ENCODE data around the gene GIPC1. TPM values are rescaled to one million over a fixed set of nuclear protein-coding genes. Genes with fewer than 3 reads are reported as not detected.

The GIPC1 gene
- polyA plus RNA-seq, 5 donors: 44.4 to 90.0 (median 59.5) TPM

DNA sequence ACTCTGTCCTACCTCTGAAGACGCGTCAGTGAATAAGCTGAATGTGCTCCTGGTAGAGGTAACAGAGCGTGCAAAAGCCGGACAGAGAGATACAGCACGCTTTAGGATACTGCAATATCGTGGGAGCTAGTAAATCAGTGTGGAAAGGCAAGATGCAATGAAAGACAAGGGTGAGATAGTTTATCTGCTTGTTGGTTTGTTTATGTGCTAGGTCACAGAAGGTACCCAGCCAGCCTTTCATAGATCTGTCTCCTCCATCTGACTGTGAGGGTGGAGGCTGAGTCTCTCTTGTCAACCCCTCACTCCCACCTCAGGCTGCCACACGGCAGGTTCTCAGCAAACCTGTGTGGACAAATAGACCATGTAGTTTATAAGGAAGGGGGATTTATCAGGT is 904 bp upstream of the GIPC1 start:
- no peak for DNase-seq

- no peak for DNase-seq
These were observed 277 bp downstream of the GIPC1 start for GRCh38 chr19:14495672-14496028.

DNA sequence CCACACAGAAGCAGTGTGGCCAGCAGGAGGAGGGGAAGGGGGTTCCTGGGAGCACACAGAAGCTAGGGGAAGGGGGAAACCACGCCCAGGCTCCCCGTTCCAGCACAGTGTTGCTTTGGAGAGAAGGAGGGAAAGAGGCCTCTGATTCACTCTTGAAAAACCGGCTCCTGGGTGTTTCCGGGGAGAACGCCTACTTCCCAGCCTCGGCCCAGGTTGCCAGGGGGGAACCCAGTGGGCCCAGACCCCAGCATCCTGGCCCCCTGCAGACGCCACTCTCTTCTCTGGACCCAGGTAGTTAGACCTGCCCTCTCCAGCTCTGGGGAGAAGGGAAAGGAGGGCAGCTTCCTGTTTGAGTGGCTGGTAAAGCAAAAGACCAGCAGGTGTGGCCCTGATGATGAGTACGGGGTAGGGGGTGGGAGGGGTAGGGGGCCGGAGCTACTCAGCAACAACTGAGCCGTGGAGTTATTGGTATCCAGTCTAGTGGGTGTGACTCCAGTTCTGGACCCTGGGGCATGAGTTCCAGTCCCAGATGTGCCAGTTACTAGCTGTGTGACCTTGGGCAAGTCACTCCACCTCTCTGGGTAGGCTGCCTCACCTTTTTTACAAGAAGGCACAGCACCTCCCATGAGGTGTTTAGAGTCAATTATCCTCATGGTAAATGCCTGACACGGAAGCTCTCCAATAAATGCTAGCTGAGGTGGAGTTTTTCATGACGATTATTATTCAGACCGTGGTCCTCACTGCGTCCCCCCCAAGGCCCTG is 836 bp downstream of the GIPC1 start:
- no peak for DNase-seq

DNA sequence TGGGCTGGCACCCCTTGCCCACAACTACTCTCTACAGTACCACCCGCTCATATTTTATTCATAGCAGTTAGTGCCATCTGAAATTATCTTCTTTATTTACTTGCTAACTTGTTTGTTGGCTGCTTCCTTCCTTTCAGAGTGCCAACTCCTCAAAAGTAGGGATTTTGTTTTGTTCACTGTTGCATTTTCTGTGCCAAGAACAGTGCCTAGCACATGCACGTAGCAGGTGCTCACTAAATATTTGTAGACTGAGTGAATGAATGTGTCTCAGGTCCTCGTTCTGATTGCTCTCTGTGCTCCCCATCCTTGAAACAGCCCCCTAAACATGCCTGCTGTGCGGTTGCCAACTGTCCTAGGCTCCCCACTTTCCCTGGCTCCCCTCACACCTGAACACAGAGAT is 1.5 kb downstream of the GIPC1 start:
- DNase-seq: no peak

DNA sequence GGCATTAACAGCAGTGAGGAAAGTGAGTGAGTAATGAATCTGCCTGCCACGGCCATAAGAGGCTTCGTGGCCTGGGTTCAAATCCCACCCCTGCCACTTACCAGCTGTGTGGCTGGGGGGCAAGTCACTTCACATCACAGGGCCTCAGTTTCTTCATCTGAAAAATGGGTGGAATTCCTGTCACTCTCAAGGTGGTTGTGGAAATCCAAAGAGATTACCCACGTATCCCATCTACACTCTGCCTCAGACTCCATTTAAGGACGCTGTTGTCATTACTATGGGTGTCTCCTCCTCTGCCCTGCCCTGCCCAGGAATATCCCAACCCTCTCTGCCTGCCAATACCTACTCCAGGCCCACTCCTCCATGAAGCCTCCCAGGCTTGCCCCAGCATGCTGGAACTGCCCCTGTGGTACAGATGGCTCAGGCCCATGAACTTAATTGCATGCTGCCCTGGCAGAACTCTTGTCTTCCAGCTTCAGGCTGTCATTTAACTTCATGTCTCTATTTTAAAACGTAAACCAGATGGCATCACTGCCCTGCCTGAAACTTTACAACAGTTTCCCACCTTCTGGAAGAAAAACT is 3.1 kb downstream of the GIPC1 start:
- no peak for DNase-seq

DNA sequence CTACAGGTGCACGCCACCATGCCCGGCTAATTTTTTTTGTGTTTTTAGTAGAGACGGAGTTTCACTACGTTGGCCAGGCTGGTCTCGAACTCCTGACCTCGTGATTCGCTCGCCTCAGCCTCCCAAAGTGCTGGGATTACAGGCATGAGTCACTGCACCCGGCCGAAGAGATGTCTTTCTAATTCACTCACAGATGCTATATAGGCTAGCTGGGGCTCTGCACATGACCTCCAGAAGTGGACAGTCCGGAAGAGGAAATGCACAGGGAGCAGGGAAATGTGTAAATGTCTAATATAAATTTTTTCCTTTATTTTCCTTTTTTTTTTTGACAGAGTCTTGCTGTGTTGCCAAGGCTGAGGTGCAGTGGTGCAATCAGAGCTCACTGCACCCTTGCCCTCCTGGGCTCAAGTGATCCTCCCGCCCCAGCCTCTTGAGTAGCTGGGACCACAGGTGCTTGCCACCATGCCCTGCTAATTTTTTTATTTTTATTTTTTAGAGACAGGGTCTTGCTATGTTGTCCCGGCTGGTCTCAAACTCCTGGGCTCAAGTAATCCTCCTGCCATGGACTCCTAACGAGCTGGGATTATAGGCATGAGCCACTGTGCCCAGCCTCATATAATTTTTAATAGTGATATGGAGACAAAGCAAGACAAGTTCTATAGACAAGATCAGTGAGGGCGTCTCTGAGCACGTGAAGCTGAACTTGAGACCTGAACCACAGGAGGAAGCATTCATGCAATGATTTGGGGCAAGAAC is 8.4 kb downstream of the GIPC1 start:
- DNase-seq: no peak

DNA sequence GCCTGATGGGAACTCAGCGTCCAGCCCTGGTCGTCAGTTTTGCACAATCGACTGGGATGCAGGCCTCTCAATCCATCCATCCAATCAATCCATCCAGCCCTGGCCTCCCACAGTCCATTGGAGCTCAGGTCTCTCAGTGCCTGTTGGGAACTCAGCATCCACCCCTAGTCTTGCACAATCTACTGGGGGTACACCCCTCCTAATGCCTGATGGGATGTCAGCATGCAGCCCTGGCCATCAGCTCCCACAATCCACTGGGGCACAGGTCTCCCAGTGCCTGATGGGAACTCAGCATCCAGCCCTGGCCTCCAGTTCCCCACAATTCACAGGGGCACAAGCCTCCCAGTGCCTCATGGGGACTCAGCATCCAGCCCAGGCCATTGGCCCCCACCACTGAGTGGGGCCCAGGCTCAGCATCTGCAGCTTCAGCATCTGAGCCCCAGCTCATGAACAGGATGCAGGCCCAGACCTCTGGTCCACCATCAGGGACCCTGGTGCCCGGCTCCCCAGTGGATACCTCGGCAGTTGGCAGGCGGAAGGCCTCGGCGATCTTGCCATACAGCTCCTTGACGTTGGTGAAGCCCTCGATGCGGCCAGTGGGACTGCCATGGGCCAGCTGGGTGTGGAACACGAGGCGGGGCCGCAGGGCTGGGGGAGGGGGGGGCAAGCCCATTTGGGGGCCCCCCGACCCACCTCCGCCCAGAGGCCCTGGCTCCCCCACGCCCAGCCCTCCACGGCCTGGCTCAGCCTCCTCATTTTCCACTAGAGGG is 13.6 kb downstream of the GIPC1 start:
- no peak for DNase-seq

DNA sequence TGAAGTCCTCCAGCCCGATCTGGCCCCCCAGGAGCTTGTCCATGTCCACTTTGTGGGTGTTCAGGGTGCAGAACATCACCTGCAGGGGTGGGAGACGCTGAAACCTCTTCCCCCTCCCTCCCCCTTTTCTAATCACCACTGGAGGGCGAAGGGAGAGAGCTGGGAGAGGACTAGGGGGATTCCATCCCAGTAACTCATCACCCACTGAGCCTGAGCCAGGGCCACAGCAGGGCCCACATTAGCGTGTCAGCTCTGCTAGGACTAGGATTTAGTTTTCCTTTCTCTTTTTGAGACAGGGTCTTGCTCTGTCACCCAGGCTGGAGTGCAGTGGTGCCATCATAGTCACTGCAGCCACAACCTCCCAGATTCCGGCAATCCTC is 15.2 kb downstream of the GIPC1 start:
- DNase-seq: no peak

DNA sequence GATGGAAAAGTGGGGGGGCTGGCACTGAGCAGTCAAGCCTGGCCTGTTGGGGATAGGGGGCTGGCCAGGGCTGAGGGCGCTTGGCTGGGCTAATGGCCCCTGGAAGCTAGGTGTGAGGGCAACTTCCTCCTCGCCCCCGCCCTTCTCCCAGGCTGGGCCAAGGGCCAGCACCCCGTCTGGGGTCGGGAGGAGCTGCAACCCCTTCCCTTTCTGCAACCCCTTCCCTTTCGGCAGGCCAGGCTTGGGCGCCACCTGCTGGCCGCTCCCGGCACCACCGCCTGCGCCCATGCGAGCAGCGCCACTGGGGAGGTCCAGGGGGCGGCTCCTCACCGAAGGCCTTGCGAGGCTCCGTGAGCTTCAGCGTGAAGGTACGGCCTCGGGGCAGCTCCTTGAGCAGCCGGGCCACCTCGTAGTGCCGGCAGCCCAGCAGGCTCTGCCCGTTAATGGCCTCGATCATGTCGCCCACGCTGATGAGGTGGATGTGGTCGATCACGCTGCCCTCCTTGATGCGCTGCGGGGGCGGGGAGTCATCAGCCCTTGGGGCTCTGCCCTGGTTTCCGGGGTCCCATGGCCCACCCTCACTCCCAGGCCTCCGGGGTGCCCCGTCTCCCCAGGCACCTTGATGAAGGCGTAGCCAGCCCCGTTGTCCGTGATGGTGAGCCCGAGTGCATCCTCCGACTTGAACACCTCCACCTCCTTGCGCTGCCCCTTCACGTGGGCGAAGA is 15.8 kb downstream of the GIPC1 start:
- no peak for DNase-seq

- no peak for DNase-seq
These were observed 16.5 kb downstream of the GIPC1 start for GRCh38 chr19:14479309-14479974.

- DNase-seq: no peak
These were observed 17.8 kb downstream of the GIPC1 start for GRCh38 chr19:14478113-14478545.

DNA sequence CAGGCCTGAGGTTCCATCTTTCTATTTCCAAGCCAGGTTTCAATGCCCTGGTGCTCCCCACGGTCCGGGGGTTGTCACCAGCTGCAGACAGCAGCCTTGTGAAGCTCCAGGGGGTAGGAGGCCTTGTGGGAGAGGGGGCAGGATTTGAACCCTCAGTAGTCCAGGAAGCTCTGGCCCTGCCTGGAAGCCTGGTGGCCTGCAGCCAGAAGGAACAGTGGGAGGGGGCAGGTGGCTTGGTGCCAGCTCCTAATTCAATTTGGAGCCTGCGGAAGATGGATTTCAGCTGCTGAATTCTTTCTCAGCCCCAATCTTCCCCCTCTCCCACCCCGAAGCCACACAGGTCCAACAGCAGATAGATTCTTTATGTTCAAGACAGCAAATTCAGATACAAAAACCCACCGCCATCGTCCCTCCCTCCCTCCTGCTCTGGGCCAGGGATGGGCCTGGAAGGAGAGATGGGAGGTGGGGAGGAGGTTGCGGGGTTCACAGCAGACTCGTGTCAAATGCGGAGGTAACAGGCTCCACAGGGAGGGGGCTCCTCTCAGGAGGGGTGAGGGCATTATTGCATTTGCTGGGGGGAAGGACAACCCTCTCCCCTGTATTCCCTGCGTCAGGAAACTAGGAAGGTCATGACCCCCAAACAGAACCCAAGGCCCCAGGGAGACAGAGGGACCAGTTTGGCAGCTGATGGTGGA is 18.4 kb downstream of the GIPC1 start:
- peak; percentile 95 to 97 for DNase-seq

DNA sequence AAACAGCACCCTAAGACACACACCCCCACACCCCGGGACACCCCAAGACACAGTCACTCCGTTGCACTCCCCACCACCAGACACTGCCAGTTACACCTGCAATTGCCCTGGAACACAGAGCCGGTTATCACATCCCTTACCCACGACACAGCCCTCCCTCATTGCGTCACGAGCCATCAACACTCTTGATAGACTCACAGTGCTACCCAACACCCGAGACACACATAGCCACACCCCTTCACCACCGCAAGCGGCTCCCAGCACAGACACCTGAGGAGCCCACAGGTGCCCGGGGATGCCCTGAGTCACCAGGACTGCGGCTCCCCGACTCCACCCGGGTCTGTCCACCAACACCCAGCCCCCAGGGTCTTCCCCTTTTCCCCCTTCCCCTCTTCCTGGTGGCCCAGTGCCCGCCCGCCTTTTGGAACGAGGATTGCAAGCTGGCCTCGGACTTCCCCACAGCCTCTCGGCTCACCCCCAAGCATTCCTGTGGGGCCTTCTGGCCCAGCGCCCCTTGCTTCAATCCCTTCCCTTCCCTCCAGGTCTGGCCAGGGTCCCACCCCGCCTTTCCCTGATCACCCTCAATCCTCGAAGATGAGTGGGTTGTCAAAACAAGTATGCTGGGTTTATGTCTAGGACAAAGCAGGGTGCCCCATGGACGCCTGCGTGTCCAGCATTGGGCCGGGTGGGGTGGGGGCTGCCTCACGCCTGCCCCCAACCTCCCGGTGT is 19.1 kb downstream of the GIPC1 start:
- peak; percentile 87 to 89 for DNase-seq

- DNase-seq: no peak
These were observed 19.6 kb downstream of the GIPC1 start for GRCh38 chr19:14476327-14476672.

DNA sequence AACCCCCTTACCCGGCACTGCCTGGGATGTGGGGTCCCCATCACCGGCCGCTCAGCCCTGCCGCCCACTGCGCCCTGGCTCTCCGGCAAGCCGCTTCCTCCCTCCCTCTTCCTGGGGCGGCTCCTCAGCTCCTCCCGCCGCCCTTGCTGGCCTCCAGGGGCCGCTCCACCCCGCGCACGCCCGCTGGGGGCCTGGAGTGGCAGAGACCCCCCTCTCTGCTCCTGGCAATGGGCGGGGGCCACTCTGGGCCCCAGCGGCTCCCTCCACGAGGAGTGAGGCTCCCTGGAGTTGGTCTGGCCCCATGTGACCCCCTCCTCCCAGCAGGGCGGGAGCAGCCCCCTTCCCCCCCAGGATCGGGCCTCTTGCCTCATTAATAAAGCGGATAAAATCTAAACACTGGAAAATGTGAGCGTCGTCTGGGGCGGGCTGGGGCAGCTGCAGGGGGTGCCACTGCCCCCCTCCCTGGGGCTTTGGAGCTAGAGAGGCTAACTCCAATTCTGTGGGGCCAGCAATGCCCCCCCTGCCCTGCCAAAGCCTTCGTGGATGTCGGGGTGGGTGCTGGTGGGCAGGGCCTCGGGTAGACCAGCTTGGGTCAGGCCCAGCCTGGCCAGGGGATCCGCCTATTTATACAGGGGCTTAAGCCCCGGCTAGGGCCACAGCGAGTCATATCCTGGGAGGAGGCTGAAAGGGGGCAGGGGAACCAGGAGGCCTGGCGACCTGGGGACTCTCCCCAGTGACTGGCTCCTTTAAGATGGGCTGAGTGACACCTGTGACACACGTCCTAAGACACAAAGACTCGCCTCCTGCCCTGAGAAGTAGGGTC is 20.5 kb downstream of the GIPC1 start, which contains the start of gene PTGER1:
TSS of gene PTGER1 (minus strand) at position 104 of the 823 bp plus-strand sequence. CDS start 1,034 bp downstream, outside the sequence.
- DNase-seq: peak; percentile 76 to 78

GRCh38 chr19:14474827-14475226 is 21.1 kb downstream of the GIPC1 start:
- no peak for DNase-seq

DNA sequence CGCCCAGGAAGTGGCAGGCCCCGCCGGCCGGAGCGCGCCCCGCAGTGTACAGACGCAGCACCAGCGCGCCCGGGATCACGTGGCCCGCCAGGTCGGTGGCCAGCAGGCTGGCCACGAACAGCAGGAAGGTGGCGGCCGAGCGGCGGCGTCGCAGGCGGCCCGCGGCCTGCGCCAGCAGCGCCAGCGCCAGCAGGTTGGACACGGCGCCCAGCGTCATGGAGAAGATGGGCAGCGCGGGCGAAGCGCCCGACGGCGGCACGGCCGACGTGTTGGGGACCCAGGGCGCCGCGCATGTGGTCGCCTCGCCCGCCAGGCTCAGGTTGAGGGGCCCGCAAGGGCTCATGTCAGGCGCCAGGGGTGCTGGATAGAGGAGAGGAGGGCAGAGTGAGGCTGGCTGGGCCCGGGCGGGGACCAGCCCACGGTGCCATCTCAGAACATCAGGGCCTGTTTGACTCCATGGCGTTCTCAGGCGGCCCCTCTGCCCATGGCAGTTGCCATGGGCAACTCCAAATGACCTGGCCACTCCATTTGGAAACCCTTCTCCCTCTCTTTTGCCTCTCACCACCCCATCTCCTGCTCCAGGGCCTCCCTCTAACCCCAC is 21.8 kb downstream of the GIPC1 start:
- DNase-seq: no peak

All from right lung (tissue), 5 donors.